ENCODE results near the gene FXYD2.

The FXYD2 gene

DNA sequence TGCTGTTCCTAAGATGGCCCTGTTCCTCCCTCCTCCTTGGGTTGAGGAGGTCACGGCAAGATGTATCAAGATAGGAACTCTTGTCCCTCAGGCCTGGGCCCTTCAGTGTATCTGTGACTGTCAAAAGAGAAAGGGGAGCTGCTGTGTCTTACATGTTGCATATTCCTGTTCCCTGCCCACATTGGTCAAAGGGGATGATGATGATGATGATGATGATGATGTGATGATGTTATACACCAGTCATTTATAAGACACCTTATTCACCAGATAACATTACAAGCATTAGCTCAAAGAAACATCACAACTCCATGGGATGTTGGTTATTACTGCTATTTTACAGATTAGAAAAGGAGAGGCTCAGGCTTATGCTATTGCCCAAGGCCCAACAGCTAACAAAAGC lies 38.2 kb upstream of the FXYD2 start:
- Histone ChIP-seq H3K36me3 (ENCODE audit: insufficient read depth, insufficient read length, low read length) (no peaks in the 10 kb centered on the region), H3K9me3 (ENCODE audit: insufficient read depth, low read length) (no peaks in the 10 kb centered on the region), H3K9ac (ENCODE audit: insufficient read length, low read depth) (no peak overlapping the region), H3K4me3 (ENCODE audit: insufficient read length, low read depth) (no peak overlapping the region), H3K4me1 (ENCODE audit: insufficient read depth, insufficient read length) (peaks cover 8% of the 10 kb centered on the region), H3K27me3 (ENCODE audit: insufficient read depth, insufficient read length) (peaks cover 25% of the 10 kb centered on the region)
- DNase-seq (ENCODE audit: low read depth, low spot score): no peak
- TF ChIP-seq YY1 (IDR thresholded peaks at IDR 0.05; ENCODE audit: insufficient read depth, insufficient read length) (no peak), ZNF274 (IDR thresholded peaks at IDR 0.05; ENCODE audit: low read depth, low read length) (no peak), SUZ12 (IDR thresholded peaks at IDR 0.05; ENCODE audit: extremely low read depth, insufficient read depth, insufficient read length) (no peak)

GRCh38 chr11:117862019-117862725 lies 37.6 kb upstream of the FXYD2 start:
- Histone ChIP-seq H3K36me3 (ENCODE audit: insufficient read depth, insufficient read length, low read length) (no peaks in the 10 kb centered on the region), H3K9ac (ENCODE audit: insufficient read length, low read depth) (no peak overlapping the region), H3K9me3 (ENCODE audit: insufficient read depth, low read length) (no peaks in the 10 kb centered on the region), H3K4me1 (ENCODE audit: insufficient read depth, insufficient read length) (peaks cover 6% of the 10 kb centered on the region), H3K4me3 (ENCODE audit: insufficient read length, low read depth) (no peak overlapping the region), H3K27me3 (ENCODE audit: insufficient read depth, insufficient read length) (peaks cover 20% of the 10 kb centered on the region)
- DNase-seq (ENCODE audit: low read depth, low spot score): no peak
- TF ChIP-seq SUZ12 (IDR thresholded peaks at IDR 0.05; ENCODE audit: extremely low read depth, insufficient read depth, insufficient read length) (no peak), ZNF274 (IDR thresholded peaks at IDR 0.05; ENCODE audit: low read depth, low read length) (no peak), YY1 (IDR thresholded peaks at IDR 0.05; ENCODE audit: insufficient read depth, insufficient read length) (no peak)

DNA sequence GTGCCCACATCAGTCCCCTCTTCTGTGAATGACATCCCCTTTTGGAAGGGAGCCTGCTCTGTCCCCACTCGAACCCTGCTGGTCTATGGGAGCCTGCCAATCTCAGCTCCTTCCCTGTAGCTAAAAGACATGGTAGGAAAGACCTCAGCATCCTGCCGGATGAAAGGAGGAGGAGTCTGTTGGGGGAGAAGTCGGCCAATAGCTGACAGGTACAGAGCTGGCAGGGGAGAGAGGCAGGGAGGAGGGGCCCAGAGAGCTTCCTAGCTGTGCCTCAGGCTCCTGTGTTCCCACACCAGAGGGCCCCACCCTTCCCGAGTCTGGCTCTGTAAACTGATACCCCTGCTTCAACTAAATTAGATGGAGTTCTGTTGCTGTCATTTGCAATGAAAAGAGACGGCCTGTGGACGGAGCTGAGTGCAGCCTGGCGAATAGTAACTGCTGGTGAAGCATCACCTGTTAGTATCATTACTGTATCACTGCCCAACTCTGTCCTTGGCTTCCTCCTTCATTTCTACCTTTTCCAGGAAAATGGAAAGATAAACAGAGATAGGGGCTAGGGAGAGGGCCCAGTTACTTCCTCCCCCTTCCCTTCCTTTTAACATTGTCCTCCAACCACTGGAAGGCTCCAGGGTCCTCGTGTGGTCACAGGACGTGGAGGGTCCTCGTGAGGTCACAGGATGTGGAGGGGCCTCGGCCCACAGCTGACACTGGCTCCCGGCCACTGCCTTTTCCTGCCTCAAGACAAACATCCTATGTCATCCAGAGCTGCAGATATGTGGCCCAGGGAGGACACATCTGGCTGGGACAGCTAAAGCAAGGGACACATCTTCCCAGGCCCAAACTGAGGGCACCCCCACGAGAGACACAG lies 36.8 kb upstream of the FXYD2 start:
- Histone ChIP-seq H3K4me3 (ENCODE audit: insufficient read length, low read depth) (no peak overlapping the region), H3K4me1 (ENCODE audit: insufficient read depth, insufficient read length) (peaks cover 6% of the 10 kb centered on the region)
- DNase-seq (ENCODE audit: low read depth, low spot score): peak; percentile 88

DNA sequence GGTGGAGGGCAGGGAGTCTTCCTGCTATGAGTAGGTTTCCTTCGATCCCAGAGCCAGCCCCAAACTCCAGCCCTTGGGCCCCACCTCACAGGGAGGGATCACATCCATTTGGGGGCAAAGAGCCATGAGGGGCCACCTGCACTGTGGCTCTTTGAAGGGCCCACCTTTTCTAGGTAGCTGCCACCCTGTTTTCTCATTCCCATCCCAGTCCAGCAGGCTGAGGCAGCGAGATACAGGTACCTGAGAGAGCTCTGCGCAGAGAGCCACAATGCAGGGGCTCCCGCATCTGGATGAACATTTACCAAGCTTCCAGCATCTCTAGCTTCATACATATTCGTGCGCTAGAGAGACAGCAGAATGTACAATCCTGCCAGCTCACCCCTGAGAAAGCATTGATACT lies 35.6 kb upstream of the FXYD2 start:
- TF ChIP-seq YY1 (IDR thresholded peaks at IDR 0.05; ENCODE audit: insufficient read depth, insufficient read length): no peak
- TF ChIP-seq SUZ12 (IDR thresholded peaks at IDR 0.05; ENCODE audit: extremely low read depth, insufficient read depth, insufficient read length): no peak
- TF ChIP-seq ZNF274 (IDR thresholded peaks at IDR 0.05; ENCODE audit: low read depth, low read length): no peak
- Histone ChIP-seq H3K36me3 (ENCODE audit: insufficient read depth, insufficient read length, low read length) (no peaks in the 10 kb centered on the region), H3K4me3 (ENCODE audit: insufficient read length, low read depth) (no peak overlapping the region), H3K4me1 (ENCODE audit: insufficient read depth, insufficient read length) (peaks cover 8% of the 10 kb centered on the region), H3K27me3 (ENCODE audit: insufficient read depth, insufficient read length) (peaks cover 2% of the 10 kb centered on the region), H3K9me3 (ENCODE audit: insufficient read depth, low read length) (no peaks in the 10 kb centered on the region), H3K9ac (ENCODE audit: insufficient read length, low read depth) (no peak overlapping the region)
- no peak for DNase-seq (ENCODE audit: low read depth, low spot score)

More for the DNA sequence above, 36.8 kb upstream of the FXYD2 start:
- Histone ChIP-seq H3K36me3 (ENCODE audit: insufficient read depth, insufficient read length, low read length) (no peaks in the 10 kb centered on the region), H3K27me3 (ENCODE audit: insufficient read depth, insufficient read length) (peaks cover 12% of the 10 kb centered on the region), H3K9ac (ENCODE audit: insufficient read length, low read depth) (no peak overlapping the region), H3K9me3 (ENCODE audit: insufficient read depth, low read length) (no peaks in the 10 kb centered on the region)
- TF ChIP-seq YY1 (IDR thresholded peaks at IDR 0.05; ENCODE audit: insufficient read depth, insufficient read length): no peak
- TF ChIP-seq ZNF274 (IDR thresholded peaks at IDR 0.05; ENCODE audit: low read depth, low read length): no peak
- TF ChIP-seq SUZ12 (IDR thresholded peaks at IDR 0.05; ENCODE audit: extremely low read depth, insufficient read depth, insufficient read length): no peak

DNA sequence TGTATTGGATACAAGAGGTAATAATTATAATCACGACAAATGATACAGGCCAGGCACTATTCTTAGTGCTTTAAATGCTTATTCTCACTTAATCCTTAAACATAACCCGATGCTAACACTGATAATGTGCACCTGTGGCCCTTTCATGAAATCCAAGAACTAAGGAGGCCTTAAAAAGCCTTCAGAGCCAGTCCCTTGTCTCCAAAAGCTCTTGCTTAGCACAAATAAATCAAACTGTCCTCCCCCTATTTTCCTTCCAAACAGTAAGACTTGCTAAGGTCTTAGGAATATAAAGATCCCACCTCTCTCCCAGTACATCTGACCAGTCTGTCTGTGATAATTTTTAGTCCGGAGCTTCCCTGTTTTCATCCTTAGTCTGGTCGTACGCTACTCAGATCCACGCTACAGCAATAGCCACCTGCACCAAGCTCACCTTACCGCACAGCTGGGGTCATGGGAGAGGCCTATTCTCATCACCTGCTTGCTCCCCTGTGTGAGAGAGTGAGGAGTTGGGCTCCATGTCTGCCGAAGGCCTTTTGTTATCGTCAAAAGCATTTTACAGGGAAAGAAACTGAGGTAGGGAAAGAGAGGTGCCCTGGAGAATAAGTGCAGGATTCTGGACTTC lies 35.1 kb upstream of the FXYD2 start:
- no peaks in the 10 kb centered on the region for H3K27me3 ChIP-seq (ENCODE audit: insufficient read depth, insufficient read length)
- no peak for TF ChIP-seq SUZ12 (IDR thresholded peaks at IDR 0.05; ENCODE audit: extremely low read depth, insufficient read depth, insufficient read length)
- no peak for TF ChIP-seq YY1 (IDR thresholded peaks at IDR 0.05; ENCODE audit: insufficient read depth, insufficient read length)
- TF ChIP-seq ZNF274 (IDR thresholded peaks at IDR 0.05; ENCODE audit: low read depth, low read length): no peak

DNA sequence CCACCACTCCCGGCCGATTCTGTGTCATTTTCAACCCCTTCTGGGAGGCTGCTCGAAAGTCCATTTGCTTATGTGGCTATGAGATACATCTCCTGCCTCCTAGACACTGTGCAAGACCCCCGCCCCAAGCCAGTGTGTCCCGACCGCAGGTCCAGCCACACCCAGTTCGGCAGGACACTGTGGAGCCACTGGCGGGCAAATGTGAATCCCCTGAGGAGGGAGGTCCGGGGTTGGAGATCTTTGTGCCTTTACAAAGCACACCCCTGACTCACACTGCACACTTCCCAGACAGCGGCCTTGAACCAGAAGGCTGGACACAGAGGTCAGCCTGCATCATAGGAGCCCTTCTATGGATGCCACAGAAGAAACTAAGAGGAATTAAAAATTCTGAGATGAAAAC lies 34.5 kb upstream of the FXYD2 start:
- TF ChIP-seq ZNF274 (IDR thresholded peaks at IDR 0.05; ENCODE audit: low read depth, low read length) (no peak), SUZ12 (IDR thresholded peaks at IDR 0.05; ENCODE audit: extremely low read depth, insufficient read depth, insufficient read length) (no peak), YY1 (IDR thresholded peaks at IDR 0.05; ENCODE audit: insufficient read depth, insufficient read length) (no peak)
- peaks cover 8% of the 10 kb centered on the region for H3K4me1 ChIP-seq (ENCODE audit: insufficient read depth, insufficient read length)
- H3K27me3 ChIP-seq (ENCODE audit: insufficient read depth, insufficient read length): no peaks in the 10 kb centered on the region
- no peak overlapping the region for H3K4me3 ChIP-seq (ENCODE audit: insufficient read length, low read depth)
- no peak for DNase-seq (ENCODE audit: low read depth, low spot score)
- no peaks in the 10 kb centered on the region for H3K36me3 ChIP-seq (ENCODE audit: insufficient read depth, insufficient read length, low read length)
- no peak overlapping the region for H3K9ac ChIP-seq (ENCODE audit: insufficient read length, low read depth)
- no peaks in the 10 kb centered on the region for H3K9me3 ChIP-seq (ENCODE audit: insufficient read depth, low read length)

More for the DNA sequence above, 35.1 kb upstream of the FXYD2 start:
- H3K36me3 ChIP-seq (ENCODE audit: insufficient read depth, insufficient read length, low read length): no peaks in the 10 kb centered on the region
- H3K9ac ChIP-seq (ENCODE audit: insufficient read length, low read depth): no peak overlapping the region
- peaks cover 8% of the 10 kb centered on the region for H3K4me1 ChIP-seq (ENCODE audit: insufficient read depth, insufficient read length)
- DNase-seq (ENCODE audit: low read depth, low spot score): no peak
- no peaks in the 10 kb centered on the region for H3K9me3 ChIP-seq (ENCODE audit: insufficient read depth, low read length)
- H3K4me3 ChIP-seq (ENCODE audit: insufficient read length, low read depth): no peak overlapping the region
